Left kidney (tissue), 8 donors: ENCODE data around the gene TMEM250. TPM values are rescaled to one million over a fixed set of nuclear protein-coding genes. Genes with fewer than 3 reads are reported as not detected.
A peak's percentile ranks its signal among the peaks of the same experiment; 100 is the strongest.
"Not testable (repeated sequence)": the region's sequence is repeated elsewhere in the genome, so short reads cannot be mapped to it uniquely, and the experiment has no call there.

Experiments
- DNase-seq: peaks from one replicate; pipeline ENCODE4 v3.0.0-alpha.2; 2013
- long read RNA-seq, 8 donors: transcript quantifications; one replicate each; lab custom pipeline, GENCODE V29; 2026
- polyA plus RNA-seq: library from polyadenylated mRNA; unstranded; fragments of 120-200 nt; gene quantifications from one replicate; pipeline ENCODE4 v1.2.1, GENCODE V29; 2013; ENCODE audit not compliant: insufficient read length

The TMEM250 gene, protein sequence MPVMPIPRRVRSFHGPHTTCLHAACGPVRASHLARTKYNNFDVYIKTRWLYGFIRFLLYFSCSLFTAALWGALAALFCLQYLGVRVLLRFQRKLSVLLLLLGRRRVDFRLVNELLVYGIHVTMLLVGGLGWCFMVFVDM
- 14.0 TPM for polyA plus RNA-seq
- long read RNA-seq, donor 1, transcript TMEM250-201 (2 exons, 2,823 nt) = major isoform, 12 of 13 reads
- long read RNA-seq, donor 1, partial matches to known transcripts = 0 of 13 reads
- long read RNA-seq, donor 1, other reads (novel, unspliced or antisense) = 0 of 13 reads
- long read RNA-seq, donor 2, transcript TMEM250-201 (2 exons, 2,823 nt) = major isoform, 5 of 5 reads
- long read RNA-seq, donor 2, partial matches to known transcripts = 0 of 5 reads
- long read RNA-seq, donor 2, other reads (novel, unspliced or antisense) = 0 of 5 reads
- long read RNA-seq, donor 3, transcript TMEM250-201 (2 exons, 2,823 nt) = major isoform, 10 of 10 reads
- long read RNA-seq, donor 3, partial matches to known transcripts = 0 of 10 reads
- long read RNA-seq, donor 3, other reads (novel, unspliced or antisense) = 0 of 10 reads
- long read RNA-seq, donor 4 = 0 reads
- long read RNA-seq, donor 5, transcript TMEM250-201 (2 exons, 2,823 nt) = major isoform, 10 of 13 reads
- long read RNA-seq, donor 5, partial matches to known transcripts = 0 of 13 reads
- long read RNA-seq, donor 5, other reads (novel, unspliced or antisense) = 0 of 13 reads
- long read RNA-seq, donor 6, transcript TMEM250-201 (2 exons, 2,823 nt) = major isoform, 6 of 6 reads
- long read RNA-seq, donor 6, partial matches to known transcripts = 0 of 6 reads
- long read RNA-seq, donor 6, other reads (novel, unspliced or antisense) = 0 of 6 reads
- long read RNA-seq, donor 7, transcript TMEM250-201 (2 exons, 2,823 nt) = major isoform, 20 of 20 reads
- long read RNA-seq, donor 7, partial matches to known transcripts = 0 of 20 reads
- long read RNA-seq, donor 7, other reads (novel, unspliced or antisense) = 0 of 20 reads
- long read RNA-seq, donor 8, transcript TMEM250-201 (2 exons, 2,823 nt) = major isoform, 6 of 6 reads
- long read RNA-seq, donor 8, partial matches to known transcripts = 0 of 6 reads
- long read RNA-seq, donor 8, other reads (novel, unspliced or antisense) = 0 of 6 reads

DNA sequence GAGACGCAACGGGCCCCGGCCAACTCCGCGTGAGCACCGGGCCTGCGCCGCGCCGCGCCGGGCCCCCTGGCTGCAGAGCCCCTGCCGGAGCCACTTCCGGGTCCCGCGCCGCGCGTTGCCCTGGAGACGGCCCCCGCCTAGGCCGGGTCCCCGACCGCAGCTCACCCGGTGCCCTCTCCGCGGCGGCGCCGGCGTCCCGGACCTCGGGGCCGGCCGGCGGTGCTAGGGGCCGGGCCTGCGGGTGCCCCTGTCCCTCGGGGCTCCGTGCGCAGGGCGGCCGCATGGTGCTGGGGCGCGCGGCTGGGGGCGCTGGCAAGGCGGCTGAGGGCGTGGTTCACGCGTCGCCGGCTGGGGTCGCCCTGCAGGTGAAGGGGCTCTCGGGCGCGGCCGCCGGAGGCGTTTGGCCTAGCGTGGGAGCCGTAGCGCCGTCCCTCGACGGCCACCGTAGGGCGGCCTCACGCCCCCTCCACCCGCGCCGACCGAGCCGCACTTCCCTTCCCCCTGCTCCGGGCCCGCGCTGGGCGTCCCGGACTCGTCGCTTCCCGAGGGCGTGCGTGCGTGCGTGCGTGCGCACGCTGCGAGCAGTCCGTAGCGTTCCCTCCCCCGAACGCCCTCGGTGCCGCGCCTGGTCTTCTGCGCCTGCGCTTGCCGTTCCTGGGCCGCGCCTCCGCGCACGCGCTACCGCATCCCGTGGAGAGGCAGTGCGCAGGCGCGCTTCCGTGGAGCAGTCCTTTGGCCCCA, at the start of gene TMEM250:
Gene TMEM250, minus strand, starts transcription at position 556 of the 741 bp plus-strand sequence. CDS start 1,975 bp downstream, outside the sequence.
- DNase-seq = peak; percentile 92

DNA sequence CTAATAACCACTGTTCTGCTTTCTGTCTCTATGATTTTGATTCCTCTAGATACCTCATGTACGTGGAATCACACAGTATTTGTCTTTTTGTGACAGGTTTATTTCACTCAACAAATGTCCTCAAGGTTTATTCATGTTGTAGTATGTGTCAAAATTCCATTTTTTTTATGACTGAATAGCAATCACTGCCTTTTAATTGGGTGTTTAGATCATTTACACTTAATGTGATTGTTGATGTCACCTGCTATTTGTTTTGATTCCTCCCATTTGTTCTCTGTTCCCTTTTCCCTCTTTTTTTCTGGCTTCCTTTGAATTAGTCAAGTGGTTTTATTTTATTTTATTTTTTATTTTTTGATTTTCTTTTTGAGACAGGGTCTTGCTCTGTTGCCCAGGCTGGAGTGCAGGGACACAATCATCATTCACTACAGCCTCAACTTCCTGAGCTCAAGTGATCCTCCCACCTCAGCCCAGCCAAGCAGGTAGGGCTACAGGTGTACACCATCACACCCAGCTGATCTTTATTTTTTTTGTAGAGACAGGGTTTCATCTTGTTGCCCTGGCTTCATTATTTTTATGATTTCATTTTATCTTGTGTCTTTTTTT, 44.7 kb upstream of the TMEM250 start:
- DNase-seq = no peak

- DNase-seq = no peak
These were observed 42.4 kb upstream of the TMEM250 start for GRCh38 chr9:136160995-136161610.

DNA sequence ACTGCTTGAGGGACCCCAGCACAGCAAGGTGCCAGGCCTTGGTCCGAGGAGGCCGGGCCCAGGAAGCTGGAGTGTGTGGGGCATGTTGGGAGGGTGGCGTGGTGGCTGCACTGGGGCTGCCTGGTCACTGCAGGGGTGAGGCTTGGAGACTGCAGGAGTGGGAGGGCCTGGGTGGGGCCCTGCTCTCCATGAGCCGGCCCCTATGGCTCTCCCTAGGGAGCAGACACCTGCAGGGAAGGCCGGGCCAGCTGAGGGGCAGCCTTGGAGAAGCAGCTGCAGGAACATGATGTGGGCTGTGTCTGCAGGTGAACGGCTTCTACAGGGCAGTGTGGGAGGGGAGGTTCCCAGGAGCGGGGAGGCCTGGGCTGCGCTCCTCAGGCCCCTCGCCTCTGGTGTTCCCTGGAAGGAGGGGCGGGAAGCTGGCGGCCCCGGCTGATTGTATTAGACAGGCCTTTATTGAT, 41.7 kb upstream of the TMEM250 start:
- no peak for DNase-seq

- DNase-seq = no peak
These were observed 41.2 kb upstream of the TMEM250 start for GRCh38 chr9:136159851-136160250.

- no peak for DNase-seq
These were observed 39.0 kb upstream of the TMEM250 start for GRCh38 chr9:136157477-136158265.

DNA sequence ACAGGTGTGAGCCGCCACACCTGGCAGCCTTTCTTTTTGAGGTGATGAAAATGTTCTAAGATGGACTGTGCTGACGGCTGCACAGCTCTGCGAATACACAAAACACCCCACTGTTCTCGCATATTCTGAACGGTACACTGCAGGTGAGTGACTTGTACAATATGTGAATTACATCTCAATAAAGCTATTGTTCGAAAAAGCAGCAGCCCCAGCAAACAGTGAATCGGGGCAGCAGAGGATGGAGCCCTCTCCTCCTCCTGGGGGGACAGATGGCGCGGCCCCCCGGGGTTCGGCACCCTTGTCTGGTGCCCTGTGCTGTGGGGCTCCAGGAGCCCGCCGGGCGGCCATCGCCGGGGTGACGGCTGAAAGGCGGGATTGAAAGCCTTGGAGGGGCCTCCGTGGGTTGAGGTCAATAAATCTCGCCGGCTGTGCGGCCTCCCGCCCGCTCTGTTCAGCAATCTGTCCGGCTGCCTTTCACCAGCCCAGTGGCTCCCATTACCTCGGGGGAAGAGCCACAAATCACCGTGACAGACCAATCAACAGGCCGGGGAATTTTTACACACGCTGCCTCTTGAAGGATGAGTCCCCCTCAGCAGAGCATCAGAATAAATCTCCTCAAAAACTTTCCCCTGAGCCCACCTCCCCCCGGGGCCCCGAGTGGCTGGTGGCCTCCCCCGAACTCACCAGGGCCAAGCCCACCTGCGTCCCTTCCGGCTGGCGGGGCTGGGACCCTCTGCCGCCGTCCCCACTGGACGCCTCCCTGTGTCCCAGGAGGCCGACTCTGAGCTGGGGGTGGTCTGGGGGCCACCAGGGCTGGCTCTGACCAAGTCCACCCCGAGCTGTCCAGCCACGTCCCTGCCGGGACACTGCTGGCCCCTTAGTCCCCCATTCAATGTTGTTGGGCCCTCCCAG, 37.8 kb upstream of the TMEM250 start:
- peak; percentile 54 for DNase-seq

- DNase-seq = no peak
These were observed 36.9 kb upstream of the TMEM250 start for GRCh38 chr9:136155576-136155975.

GRCh38 chr9:136154943-136155342, 36.3 kb upstream of the TMEM250 start:
- DNase-seq = no peak

GRCh38 chr9:136153381-136154065, 34.8 kb upstream of the TMEM250 start:
- DNase-seq = no peak

- DNase-seq = no peak
These were observed 34.3 kb upstream of the TMEM250 start for GRCh38 chr9:136152931-136153330.

- DNase-seq = no peak
These were observed 33.8 kb upstream of the TMEM250 start for GRCh38 chr9:136152543-136152866.

DNA sequence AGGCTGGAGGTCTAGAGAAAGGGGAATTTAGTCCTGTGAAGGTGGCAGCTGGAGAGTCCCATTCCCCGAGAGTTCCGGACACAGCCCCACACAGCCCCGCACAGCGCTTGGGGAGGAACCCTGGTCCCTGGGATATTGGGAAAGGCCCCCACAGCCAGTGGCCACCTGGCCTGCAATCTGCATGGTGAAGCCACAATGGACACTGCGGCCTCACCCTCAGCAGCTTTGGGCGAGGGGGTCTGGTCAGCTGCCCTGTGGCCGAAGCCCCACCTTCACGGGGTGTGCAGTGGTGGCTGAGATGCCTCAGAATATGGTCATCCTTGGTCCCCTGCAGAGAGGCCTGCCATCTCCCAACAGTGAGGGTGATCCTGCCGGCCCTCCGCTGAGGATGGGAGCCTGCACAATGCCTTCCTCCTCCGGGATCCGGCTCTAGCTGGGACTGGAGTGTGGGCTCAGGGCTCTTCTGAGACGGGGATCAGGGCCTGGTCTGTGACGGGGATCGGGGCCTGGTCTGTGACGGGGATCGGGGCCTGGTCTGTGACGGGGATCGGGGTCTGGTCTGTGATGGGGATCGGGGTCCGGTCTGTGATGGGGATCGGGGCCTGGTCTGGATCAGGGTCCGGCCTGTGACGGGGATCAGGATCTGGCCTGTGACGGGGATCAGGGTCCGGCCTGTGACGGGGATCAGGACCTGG, 33.3 kb upstream of the TMEM250 start:
- DNase-seq = no peak

DNA sequence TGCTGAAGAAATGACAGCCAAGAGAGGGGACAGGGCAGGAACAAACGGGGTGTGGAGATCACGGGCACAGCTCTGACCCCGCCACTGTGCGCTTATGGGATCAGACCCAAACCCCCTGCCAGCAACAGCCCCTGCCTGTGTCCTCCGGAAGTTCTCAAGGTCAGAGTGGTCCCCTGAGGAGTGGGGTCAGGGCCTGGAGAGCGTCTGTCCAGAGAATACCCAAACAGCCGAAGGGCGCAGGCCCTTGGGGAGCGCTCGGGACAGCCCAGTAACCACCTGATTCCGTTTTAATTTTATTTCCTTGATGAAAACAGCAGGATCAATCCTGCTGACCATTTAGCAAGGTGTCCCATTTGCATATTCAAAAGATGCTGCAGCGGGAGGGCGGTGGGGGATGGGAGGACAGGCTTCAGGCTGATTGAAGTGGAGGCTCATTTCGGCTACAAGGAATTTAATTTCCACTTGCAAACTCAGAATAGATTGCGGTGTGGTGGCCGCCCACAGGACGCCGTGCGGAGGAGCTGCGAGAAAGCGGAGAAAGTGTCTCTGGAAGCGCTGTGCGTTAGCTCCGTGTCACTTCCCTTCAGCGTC, 32.6 kb upstream of the TMEM250 start:
- DNase-seq = no peak

GRCh38 chr9:136150664-136151213, 32.1 kb upstream of the TMEM250 start:
- not testable (repeated sequence) for DNase-seq

DNA sequence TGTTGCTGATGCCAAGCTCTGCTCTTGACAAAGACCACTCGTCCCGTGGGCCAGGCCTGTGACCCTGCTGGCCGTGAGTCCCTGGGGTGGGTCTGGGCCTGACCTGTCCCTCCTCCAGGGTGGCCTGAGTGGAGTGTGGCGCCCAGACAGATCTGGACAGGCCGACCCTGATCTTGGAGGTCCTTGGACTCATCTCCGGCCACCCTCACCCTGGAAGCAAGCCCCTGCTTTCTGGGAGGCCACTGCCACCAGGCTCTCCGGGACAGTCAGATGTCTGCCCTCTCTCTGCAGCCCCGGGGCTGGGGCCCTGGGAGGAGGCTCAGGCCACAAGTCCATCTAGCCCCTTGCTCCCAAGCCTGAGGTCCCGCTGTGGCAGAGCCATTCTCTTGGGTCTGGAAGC, 31.2 kb upstream of the TMEM250 start:
- no peak for DNase-seq

GRCh38 chr9:136149337-136149736, 30.7 kb upstream of the TMEM250 start:
- no peak for DNase-seq
